HL-60/S4 treated with phorbol 12-myristate 13-acetate at 8.2 ng/mL for 4 days and 3 days (cell line): ENCODE data around the gene HCK.
"Not testable (repeated sequence)": the region's sequence is repeated elsewhere in the genome, so short reads cannot be mapped to it uniquely, and the experiment has no call there.

Source experiments
- in situ Hi-C: fragments of 300-500 bp; cut with MboI; formaldehyde crosslinking; loops from 2 replicates; pipeline ENCODE4 v1.15.0; 2022; ENCODE audit warnings: low sequenced_read_pairs

Gene HCK

GRCh38 chr20:32088759-32089158 is 36.7 kb downstream of the HCK start:
- in situ Hi-C loops = loop anchor here (10.0 kb wide), 1 partner anchor 264 kb away; no protein-coding TSS in a partner anchor

DNA sequence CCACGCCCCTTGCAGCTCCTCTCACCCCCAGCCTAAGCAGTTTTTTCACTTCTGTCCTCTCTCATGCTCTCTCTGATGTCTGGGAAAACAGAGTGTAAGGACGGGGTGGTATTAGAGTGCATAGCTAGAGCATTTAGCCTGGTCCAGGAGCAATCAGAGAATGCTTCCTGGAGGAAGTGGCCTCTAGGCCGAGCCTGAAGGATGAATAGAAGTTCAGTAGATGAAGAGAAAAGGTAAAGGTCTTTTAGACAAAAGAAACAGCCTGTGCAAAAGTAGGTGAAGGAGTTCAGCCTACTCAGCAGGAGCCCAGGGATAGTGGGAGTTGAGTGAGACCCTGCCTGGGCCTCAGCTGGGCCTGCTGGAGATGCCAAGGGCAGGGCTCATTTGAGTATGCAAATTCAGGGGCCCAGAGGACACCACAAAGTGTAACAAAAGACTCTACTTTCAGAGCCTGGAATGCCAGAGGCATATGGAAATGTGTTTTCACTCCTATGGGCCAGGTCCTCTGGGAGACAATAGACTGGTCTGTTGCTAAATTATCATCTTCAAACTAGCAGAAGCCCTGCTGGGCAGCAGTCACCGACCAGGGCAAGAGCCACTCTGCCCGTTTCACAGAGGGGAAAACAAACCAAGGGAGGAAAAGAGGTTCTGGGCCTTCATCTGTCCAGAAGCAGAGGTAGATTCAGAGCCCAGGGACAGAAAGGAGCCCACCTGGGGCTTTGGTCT is 37.8 kb downstream of the HCK start:
- in situ Hi-C loops = loop anchor here (10.0 kb wide), 2 partner anchors 55 to 265 kb away; no protein-coding TSS in a partner anchor

- in situ Hi-C loops = loop anchor here (10.0 kb wide), 1 partner anchor 57 kb away; no protein-coding TSS in a partner anchor
These were observed 39.9 kb downstream of the HCK start for GRCh38 chr20:32091888-32092346.

DNA sequence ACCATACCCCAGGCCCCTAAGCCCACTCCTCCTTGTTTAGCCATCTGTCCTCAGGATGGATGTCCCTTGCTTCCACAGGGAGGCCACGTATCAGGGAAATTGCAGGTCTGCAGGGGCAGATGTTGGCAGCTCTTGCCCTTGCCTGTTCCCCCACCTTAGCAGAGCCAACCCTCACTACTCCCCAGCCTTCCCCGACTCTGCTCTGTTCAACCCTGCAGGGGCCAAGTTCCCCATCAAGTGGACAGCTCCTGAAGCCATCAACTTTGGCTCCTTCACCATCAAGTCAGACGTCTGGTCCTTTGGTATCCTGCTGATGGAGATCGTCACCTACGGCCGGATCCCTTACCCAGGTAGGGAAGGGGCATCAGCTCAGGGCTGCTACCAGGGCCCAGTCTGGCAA is 46.7 kb downstream of the HCK start:
- in situ Hi-C loops = loop anchor here (10.0 kb wide), 1 partner anchor 64 kb away; no protein-coding TSS in a partner anchor

DNA sequence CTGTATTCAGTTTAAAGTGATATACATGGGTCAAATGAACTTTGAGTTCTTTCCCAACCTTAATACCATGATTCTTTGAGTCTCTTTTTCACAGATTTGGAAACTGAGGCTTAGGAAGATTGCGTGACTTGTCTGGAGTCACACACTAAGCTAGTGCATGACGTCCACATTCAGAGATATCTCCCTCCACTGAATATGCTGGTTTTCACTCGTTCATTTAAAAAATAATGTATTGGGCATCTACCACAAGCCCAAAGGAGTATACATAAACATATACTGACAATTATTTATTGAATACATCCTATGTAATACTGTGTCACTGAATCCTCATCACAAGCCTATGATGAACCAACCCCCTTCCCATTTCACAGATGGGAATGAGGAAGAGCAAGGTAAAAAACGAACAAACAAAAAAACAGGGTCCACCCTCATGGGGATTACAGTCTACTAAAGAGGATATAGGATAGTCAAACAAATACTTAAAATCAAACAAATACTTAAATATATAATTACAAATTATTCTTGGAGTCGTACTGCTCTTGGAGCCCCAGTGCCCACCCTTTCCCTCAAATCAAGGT is 56.9 kb downstream of the HCK start:
- in situ Hi-C loops = no loop called here

- in situ Hi-C loops = no loop called here
These were observed 57.5 kb downstream of the HCK start, which contains the start of gene TM9SF4 for GRCh38 chr20:32109392-32110172. TM9SF4 (plus strand) TSS chr20:32109714; CDS start chr20:32109741, 27 bp downstream.

GRCh38 chr20:32110173-32110704 is 58.2 kb downstream of the HCK start:
- in situ Hi-C loops = no loop called here

- in situ Hi-C loops = no loop called here
These were observed 58.7 kb downstream of the HCK start for GRCh38 chr20:32110727-32111126.

DNA sequence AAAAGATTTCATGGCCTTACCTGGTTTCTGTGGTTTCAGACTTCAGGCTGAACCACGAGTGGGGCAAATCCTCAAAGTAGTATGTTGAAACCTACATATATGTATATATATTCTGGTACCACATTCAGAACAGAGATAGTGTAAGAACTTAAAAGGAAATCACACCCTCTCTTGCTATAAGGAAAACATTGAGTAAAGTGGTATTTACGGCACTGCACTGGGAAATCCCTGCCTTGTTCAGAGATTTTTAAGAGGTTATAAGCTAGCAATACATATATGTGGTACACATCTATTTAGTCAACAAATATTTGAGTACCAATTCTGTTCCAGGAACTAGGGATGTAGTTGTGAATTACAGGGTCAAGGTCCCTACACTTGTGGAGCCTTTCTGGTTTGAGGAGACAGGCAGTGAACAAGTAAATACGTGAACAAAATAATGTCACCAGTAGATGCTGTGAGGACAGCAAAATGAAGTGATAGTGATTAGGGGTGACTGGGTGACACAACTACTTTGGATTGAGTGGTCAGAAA is 59.2 kb downstream of the HCK start:
- in situ Hi-C loops = no loop called here

- in situ Hi-C loops = no loop called here
These were observed 59.7 kb downstream of the HCK start for GRCh38 chr20:32111753-32112152.

GRCh38 chr20:32112841-32113240 is 60.8 kb downstream of the HCK start:
- in situ Hi-C loops = no loop called here

DNA sequence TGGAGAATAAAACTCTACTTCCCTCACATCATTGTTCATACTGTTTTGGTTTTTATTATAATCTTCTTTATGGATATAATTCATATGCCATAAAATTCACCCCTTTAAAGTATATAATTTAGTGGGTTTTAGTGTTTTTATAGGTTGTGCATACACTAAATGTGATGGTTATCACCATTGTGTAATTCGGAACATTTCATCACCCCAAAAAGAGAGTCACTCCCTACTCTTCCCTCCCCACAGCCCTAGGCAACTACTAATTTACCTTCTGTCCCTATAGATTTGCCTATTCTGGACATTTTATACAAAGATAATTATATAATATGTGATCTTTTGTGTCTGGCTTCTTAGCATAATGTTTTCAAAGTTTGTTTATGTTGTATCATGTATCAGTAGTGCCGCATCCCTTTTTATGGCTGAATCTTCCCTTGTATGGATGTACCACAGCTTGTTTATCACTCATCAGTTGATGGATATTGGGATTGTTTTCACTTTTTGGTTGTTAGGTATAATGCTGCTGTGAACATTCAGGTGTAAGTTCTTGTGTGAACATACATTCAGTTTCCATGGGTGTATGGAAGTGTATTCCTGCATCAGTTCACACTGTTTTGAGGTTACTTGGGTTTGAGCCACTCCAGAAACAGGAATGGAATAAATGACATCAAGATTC is 61.7 kb downstream of the HCK start:
- in situ Hi-C loops = no loop called here

DNA sequence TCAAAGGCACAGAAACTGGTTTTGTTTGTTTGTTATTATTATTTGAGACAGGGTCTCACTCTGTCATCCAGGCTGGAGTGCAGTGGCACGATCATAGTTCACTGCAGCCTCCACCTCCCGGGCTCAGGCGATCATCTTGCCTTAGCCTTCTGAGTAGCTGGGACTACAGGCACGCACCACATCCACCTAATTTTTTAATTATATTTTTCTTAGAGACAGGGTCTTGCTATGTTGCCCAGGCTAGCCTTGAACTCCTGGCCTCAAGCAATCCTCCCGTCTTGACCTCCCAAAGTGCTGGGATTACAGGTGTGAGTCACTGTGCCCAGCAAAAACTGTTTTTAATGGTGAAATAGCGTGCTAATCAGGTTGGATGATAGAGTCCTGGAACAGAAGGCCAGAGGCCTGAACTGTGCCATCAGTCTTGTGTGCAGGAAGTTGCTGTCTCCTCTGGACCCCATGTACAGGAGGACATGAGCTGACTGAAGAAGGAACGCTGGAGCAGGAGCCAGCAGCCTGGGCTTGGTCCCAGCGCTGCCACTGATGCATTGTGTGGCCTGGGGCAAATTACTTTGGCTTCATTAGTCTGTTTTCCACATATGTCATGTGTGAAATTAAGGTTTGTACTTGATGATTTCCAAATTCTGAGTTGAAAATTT is 62.4 kb downstream of the HCK start:
- in situ Hi-C loops = no loop called here

DNA sequence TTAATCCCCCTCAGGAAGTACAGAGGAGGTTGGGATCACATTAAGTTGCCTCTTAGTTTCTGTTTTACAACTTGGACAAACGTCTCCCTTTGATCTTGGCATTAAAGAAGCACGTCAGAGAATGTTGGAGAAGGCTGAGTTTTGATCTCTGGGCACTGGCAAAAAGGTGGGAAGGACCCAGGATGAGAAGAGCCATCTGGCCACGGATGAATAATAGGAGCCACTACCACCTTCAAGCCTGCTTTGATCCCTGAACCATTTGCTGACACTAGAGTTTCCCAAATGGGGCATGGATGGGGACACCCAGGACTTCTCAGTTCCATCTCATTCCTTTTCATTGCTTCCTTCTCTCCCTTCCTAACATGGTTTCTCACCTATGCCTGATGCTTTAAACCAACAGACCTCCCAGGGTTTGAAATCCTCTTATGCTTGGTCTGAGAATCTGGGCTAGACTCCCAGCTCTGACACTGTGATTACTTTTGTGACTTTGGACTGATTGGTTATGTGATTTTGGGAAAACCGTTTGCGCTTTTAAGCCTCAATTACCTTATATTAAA is 63.2 kb downstream of the HCK start:
- in situ Hi-C loops = no loop called here

DNA sequence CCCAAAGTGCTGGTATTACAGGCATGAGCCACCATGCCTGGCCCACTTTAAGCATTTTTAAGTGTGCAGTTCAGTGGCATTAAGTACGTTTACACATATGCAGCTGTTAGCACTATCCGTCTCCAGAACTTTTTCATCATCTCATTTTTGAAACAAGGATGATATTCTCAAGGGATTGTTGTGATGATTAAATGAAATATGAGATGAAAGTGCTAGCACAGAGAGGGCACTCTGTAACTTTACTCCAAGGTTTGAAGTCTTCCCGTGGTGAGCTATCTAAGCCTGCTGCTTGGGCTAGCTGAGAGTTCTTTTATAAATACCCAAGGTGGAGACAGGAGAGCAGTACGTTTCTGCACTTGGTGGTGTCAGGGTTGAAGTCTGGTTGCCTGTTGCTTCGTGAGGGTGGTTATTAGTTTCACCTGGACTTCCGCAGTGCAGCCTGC is 64.1 kb downstream of the HCK start:
- in situ Hi-C loops = no loop called here

DNA sequence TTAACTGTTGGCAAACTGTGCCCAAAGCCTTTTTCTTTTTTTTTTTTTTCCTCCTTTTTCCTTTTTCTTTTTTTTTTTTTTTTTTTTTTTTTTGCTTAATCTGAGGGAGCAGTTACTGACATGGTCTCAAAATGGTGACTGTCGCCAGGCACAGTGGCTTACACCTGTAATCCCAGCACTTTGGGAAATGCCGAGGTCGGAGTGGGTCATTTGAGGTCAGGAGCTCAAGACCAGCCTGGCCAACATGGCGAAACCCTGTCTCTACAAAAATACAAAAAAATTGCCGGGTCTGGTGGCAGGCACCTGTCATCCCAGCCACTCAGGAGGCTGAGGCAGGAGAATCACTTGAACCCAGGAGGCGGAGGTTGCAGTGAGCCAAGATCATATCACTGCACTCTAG is 64.8 kb downstream of the HCK start:
- in situ Hi-C loops = not testable (repeated sequence)

GRCh38 chr20:32118427-32118826 is 66.4 kb downstream of the HCK start:
- in situ Hi-C loops = not testable (repeated sequence)

- in situ Hi-C loops = no loop called here
These were observed 67.7 kb downstream of the HCK start for GRCh38 chr20:32119734-32120133.

- in situ Hi-C loops = not testable (repeated sequence)
These were observed 69.9 kb downstream of the HCK start for GRCh38 chr20:32121908-32122307.
